HFF-Myc (cell line): Measurements from ENCODE around the gene NEURL1B.

Source experiments
- DNase-seq: peaks from one replicate; pipeline ENCODE4 v3.0.0-alpha.2; 2011; ENCODE audit warnings: low read depth; ENCODE audit errors: extremely low read depth
- H3K4me3 ChIP-seq: replicated peaks from 2 replicates; pipeline ENCODE4 v1.5.1; 2011; ENCODE audit warnings: low read depth, mild to moderate bottlenecking, control low read depth, low read length
- TF ChIP-seq, protein P1 (sequence below): IDR thresholded peaks from 2 replicates; pipeline ENCODE4 v1.5.1; 2012; ENCODE audit warnings: mild to moderate bottlenecking, low read depth, low read length, control low read depth; ENCODE audit errors: missing control alignments

Gene NEURL1B

DNA sequence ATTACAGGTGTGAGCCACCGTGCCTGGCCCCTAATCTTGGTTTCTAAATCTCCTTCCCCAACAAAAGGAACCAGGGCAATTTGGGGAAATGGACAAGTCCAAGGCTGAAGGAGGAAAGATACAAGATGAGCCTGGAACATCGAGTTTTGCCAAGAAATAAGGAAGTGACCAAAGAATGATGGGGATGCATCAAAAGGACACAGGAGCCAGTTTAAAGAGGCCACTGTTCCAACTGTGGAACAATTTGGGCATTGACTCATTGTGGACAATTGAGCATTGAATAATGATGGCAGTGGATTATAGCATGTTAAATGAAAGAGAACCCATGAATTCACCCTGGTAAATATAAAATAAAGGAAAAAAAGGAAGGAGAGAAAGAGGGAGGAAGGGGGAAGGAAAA, 82.4 kb downstream of the NEURL1B start:
- no peak for DNase-seq
- no peak overlapping the region for H3K4me3 ChIP-seq
- TF ChIP-seq, protein P1, sequence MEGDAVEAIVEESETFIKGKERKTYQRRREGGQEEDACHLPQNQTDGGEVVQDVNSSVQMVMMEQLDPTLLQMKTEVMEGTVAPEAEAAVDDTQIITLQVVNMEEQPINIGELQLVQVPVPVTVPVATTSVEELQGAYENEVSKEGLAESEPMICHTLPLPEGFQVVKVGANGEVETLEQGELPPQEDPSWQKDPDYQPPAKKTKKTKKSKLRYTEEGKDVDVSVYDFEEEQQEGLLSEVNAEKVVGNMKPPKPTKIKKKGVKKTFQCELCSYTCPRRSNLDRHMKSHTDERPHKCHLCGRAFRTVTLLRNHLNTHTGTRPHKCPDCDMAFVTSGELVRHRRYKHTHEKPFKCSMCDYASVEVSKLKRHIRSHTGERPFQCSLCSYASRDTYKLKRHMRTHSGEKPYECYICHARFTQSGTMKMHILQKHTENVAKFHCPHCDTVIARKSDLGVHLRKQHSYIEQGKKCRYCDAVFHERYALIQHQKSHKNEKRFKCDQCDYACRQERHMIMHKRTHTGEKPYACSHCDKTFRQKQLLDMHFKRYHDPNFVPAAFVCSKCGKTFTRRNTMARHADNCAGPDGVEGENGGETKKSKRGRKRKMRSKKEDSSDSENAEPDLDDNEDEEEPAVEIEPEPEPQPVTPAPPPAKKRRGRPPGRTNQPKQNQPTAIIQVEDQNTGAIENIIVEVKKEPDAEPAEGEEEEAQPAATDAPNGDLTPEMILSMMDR, result no peak

DNA sequence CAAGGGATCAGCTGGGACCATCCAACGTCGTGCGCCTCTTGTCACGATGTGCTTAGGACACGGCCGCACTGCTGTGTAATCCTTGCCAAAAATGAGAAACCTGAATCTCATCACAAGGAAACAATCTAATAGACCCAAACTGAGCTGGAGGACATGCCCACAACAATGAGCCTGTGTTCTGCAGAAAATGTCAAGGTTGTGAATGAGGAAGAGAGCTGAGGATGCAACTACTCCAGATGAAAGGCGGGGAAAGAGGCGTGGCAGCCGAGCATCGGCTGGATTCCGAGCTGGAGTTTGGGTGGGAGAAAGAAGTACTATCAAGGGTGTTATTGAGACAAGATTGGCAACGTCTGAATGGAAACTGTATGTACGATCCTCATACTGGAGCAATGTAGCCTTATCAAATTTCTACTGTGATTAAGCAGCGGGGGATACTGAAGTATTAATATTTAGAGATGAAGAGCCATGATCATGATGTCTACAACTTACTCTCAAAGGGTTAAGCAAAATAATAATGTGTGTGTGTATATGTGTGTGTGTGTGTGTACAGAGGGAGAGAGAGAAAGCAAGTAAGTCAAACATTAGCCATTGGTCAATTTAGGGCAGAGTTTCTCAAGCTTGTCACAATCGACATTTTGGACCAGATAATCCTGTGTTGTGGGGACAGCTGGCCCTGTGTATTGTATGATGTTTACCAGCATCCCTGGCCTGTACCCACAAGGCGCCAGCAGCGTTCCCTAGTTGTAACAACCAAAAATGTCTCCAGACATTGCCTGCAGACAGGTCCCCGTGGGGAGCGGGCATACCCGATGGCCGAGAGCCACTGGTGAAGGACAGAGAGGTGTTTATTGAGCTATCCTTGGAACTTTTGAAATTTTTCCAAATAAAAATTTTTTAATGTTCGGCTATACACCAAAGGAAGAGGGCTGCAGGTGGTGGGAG, 83.5 kb downstream of the NEURL1B start:
- TF ChIP-seq, protein P1, result no peak
- no peak for DNase-seq
- H3K4me3 ChIP-seq, result no peak overlapping the region

DNA sequence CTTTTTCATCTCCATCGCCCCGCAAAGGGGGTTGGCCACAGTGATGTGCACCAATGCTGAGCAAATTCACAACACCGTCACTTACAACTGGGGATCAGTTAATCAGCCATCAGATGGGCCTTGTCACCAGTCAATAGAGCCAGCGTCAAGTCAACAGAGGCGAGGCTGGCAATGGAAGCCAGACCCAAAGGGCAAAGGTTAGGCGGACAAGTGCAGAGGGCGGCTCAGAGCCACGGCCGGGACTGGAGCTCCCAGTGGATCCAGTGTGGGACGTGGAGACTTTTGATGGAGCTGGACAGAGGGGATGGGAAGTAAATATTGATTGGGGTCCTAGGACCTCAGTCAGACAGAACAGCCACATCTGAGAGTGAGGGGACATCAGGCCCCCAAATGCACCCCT, 84.2 kb downstream of the NEURL1B start:
- TF ChIP-seq, protein P1, result no peak
- no peak for DNase-seq
- H3K4me3 ChIP-seq, result no peak overlapping the region

DNA sequence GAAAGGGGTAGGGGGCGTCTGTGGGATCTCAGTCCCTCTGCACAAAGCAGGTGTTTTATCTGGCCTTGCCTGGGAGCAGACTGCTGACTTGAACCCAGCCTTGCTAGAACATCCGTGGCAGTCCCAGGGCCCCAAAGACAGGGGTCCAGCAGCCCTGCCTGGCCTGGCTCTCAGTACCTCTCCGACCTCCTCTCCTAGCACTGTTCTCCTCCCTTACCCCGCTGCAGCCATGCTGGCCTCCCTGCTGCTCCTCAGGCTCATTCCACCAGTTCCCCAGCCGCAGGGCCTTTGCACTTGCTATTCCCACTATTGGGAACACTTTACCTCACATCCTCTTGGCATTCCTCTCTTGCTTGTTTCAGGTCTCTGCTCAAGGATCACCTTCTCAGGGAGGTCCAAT, 84.7 kb downstream of the NEURL1B start:
- H3K4me3 ChIP-seq, result no peak overlapping the region
- no peak for DNase-seq
- TF ChIP-seq, protein P1, result no peak

DNA sequence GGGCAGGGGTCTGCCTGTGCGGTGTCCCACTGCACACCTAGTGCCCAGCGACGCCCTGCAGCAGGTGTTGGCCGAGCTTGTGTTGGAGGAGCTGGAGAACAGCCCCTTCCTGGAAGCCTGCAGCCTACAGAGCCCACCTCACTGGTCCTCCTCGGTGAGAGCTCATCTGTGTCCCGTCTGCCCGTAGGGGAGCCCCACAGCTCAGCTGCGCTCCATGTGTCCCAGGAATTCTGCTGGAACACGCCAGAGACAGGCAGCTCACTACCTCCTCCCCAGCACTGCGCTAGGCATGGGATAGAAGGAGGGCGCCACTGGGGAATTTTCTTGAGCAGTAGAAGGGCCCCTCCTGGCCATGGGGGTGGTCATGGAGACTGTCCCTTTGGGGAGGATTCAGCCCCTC, 85.9 kb downstream of the NEURL1B start:
- TF ChIP-seq, protein P1, result no peak
- DNase-seq, result no peak
- H3K4me3 ChIP-seq, result no peak overlapping the region

DNA sequence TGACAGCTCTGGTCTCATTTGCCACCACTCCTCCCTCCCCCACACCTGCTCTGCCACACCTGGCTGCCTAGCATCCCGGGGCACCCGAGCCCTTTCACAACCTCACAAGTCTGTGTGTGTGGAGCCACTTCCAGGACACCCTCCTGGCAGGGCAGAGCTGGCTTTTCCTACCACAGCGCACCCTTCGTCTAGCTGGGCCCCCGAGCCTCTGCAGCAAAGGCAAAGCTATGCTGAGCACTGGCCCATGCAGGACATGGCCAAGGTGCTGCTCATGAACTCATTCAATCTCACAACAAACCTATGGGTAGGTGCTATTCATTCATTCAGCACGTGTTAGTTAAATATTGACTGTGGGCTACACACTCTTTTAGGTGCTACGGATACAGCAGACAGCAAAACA, 86.5 kb downstream of the NEURL1B start:
- H3K4me3 ChIP-seq, result no peak overlapping the region
- no peak for DNase-seq
- TF ChIP-seq, protein P1, result no peak
